ENCODE results near the gene SLIT1.

- no peak for TF ChIP-seq EZH2 (IDR thresholded peaks at IDR 0.05; ENCODE audit: insufficient read depth, poor library complexity, severe bottlenecking)
- TF ChIP-seq EZH2phosphoT487 (IDR thresholded peaks at IDR 0.05; ENCODE audit: insufficient read depth, low read depth), result no peak
These were observed 14.8 kb downstream of the SLIT1 start for GRCh38 chr10:97171001-97171400.

Data from GM23248 (cell line).